Loucy (cell line): ENCODE results near the gene UTP14A.

ENCODE experiments used
- CTCF ChIP-seq: fragments of 200-600 bp; sonication (generic); conservative IDR thresholded peaks from 2 replicates; pipeline ENCODE4 v1.5.1; 2014; ENCODE audit warnings: mild to moderate bottlenecking, antibody characterized with exemption, low read length
- EZH2phosphoT487 ChIP-seq: fragments of 200-600 bp; IDR thresholded peaks from 2 replicates; pipeline ENCODE4 v1.6.1; 2018; ENCODE audit warnings: antibody characterized with exemption, mild to moderate bottlenecking, moderate library complexity, borderline replicate concordance

- TF ChIP-seq CTCF (no peak), EZH2phosphoT487 (no peak)
Measured at GRCh38 chrX:129875669-129876068, 30.3 kb upstream of the UTP14A start.
